Measurements from ENCODE around the gene LHFPL3. TPM values are rescaled to one million over a fixed set of nuclear protein-coding genes. Genes with fewer than 3 reads are reported as not detected.

The LHFPL3 gene
- polyA plus RNA-seq, 1 donor from 2014 or later = 5.6 TPM

DNA sequence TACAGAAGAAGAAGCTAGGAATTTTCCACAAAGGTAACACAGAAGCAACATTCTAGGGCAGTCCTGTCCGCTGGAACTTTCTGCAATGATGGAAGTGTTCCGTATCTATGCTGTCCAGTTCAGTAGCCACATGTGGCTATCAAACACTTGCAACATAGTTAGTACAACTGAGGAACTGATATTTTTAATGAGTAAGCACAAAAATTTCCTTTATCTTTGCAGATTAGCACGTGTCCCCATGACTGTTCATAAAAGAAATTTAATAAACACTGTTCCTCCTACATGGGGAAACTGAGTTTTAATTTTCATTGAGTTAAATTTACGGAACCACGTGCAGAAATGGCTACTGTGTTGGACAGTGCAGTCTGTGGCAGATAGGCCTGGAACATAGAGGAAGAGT is 349.2 kb downstream of the LHFPL3 start:
- Histone ChIP-seq H3K9ac (ENCODE audit: low read length) (no peak overlapping the region), H3K4me2 (ENCODE audit: low read length) (no peak overlapping the region), H3K9me3 (ENCODE audit: low read length) (no peaks in the 10 kb centered on the region), H3F3A (ENCODE audit: insufficient read depth, low read length, poor library complexity, severe bottlenecking) (no peaks in the 10 kb centered on the region), H3K9me2 (ENCODE audit: insufficient read depth, low read length) (no peaks in the 10 kb centered on the region), H4K20me1 (ENCODE audit: insufficient read depth) (no peaks in the 10 kb centered on the region), H3K27me3 (ENCODE audit: insufficient read depth, low read depth, low read length) (no peaks in the 10 kb centered on the region), H3K4me3 (ENCODE audit: low read length) (no peak overlapping the region), H2AFZ (ENCODE audit: low read depth, low read length) (no peak overlapping the region), H3K36me3 (ENCODE audit: insufficient read depth, low read length) (no peaks in the 10 kb centered on the region), H3K27ac (ENCODE audit: low read length) (no peak overlapping the region), H3K79me2 (replicated peaks; ENCODE audit: insufficient read depth, low read length) (no peaks in the 10 kb centered on the region)
- TF ChIP-seq REST (IDR thresholded peaks at IDR 0.05; ENCODE audit: borderline replicate concordance) (no peak), EP300 (conservative IDR thresholded peaks at IDR 0.05; ENCODE audit: poor library complexity, severe bottlenecking) (no peak), TAF1 (IDR thresholded peaks at IDR 0.05; ENCODE audit: low read depth) (no peak), RAD21 (conservative IDR thresholded peaks at IDR 0.05) (no peak), MXI1 (conservative IDR thresholded peaks at IDR 0.05; ENCODE audit: poor library complexity, severe bottlenecking) (no peak), POLR2AphosphoS5 (IDR thresholded peaks at IDR 0.05) (no peak), SMC3 (conservative IDR thresholded peaks at IDR 0.05; ENCODE audit: poor library complexity) (no peak), EZH2 (IDR thresholded peaks at IDR 0.05; ENCODE audit: borderline replicate concordance, insufficient read depth, low read length, poor library complexity, severe bottlenecking) (no peak), CTCF (IDR thresholded peaks at IDR 0.05; ENCODE audit: poor library complexity, severe bottlenecking) (no peak)

- Histone ChIP-seq H3K4me3 (ENCODE audit: low read length) (no peak overlapping the region), H3K79me2 (replicated peaks; ENCODE audit: insufficient read depth, low read length) (no peaks in the 10 kb centered on the region), H3K27me3 (ENCODE audit: insufficient read depth, low read depth, low read length) (no peaks in the 10 kb centered on the region), H3K9ac (ENCODE audit: low read length) (no peak overlapping the region), H3K36me3 (ENCODE audit: insufficient read depth, low read length) (no peaks in the 10 kb centered on the region), H3K27ac (ENCODE audit: low read length) (no peak overlapping the region), H3F3A (ENCODE audit: insufficient read depth, low read length, poor library complexity, severe bottlenecking) (no peaks in the 10 kb centered on the region), H3K9me2 (ENCODE audit: insufficient read depth, low read length) (no peaks in the 10 kb centered on the region), H4K20me1 (ENCODE audit: insufficient read depth) (no peaks in the 10 kb centered on the region), H3K9me3 (ENCODE audit: low read length) (no peaks in the 10 kb centered on the region), H2AFZ (ENCODE audit: low read depth, low read length) (no peak overlapping the region), H3K4me2 (ENCODE audit: low read length) (no peak overlapping the region)
- TF ChIP-seq SMC3 (conservative IDR thresholded peaks at IDR 0.05; ENCODE audit: poor library complexity) = no peak
- no peak for TF ChIP-seq TAF1 (IDR thresholded peaks at IDR 0.05; ENCODE audit: low read depth)
- no peak for TF ChIP-seq POLR2AphosphoS5 (IDR thresholded peaks at IDR 0.05)
- TF ChIP-seq MXI1 (conservative IDR thresholded peaks at IDR 0.05; ENCODE audit: poor library complexity, severe bottlenecking) = no peak
- TF ChIP-seq RAD21 (conservative IDR thresholded peaks at IDR 0.05) = no peak
Observed at GRCh38 chr7:104679085-104679484, 350.7 kb downstream of the LHFPL3 start.
